ENCODE results near the gene VCL.

DNA sequence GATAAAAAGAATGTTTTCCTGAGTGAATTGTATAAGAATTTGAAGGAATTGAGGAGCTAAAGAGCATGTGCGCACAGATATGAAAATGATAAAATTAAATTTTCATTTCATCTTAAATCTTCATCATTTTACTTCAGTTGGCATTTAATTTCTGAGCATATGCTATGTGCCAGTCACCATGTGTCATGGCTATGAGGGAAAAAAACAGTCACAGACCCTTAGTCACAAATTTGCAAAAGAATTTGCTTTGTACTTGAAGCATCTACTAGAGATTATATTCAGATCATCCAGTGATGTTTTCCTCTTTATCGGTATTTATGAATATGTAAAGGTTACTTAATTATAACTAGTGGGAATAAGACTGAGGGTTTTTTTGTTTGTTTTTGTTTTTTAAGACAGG is 29.8 kb downstream of the VCL start:
- TF ChIP-seq EP300 (IDR thresholded peaks at IDR 0.05) (no peak), POLR2A (IDR thresholded peaks at IDR 0.05) (no peak), POLR2AphosphoS5 (IDR thresholded peaks at IDR 0.05) (no peak)
- TF ChIP-seq, protein P1, sequence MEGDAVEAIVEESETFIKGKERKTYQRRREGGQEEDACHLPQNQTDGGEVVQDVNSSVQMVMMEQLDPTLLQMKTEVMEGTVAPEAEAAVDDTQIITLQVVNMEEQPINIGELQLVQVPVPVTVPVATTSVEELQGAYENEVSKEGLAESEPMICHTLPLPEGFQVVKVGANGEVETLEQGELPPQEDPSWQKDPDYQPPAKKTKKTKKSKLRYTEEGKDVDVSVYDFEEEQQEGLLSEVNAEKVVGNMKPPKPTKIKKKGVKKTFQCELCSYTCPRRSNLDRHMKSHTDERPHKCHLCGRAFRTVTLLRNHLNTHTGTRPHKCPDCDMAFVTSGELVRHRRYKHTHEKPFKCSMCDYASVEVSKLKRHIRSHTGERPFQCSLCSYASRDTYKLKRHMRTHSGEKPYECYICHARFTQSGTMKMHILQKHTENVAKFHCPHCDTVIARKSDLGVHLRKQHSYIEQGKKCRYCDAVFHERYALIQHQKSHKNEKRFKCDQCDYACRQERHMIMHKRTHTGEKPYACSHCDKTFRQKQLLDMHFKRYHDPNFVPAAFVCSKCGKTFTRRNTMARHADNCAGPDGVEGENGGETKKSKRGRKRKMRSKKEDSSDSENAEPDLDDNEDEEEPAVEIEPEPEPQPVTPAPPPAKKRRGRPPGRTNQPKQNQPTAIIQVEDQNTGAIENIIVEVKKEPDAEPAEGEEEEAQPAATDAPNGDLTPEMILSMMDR (IDR thresholded peaks at IDR 0.05) = no peak
